ENCODE data around the gene ADH7.
"Not testable (repeated sequence)": the region's sequence is repeated elsewhere in the genome, so short reads cannot be mapped to it uniquely, and the experiment has no call there.

The ADH7 gene

GRCh38 chr4:99414902-99415301 is 20.2 kb downstream of the ADH7 start:
- FAIRE-seq = not testable (repeated sequence)

- no peak for FAIRE-seq
Observed at GRCh38 chr4:99414401-99414800, 20.7 kb downstream of the ADH7 start.

- no peak for FAIRE-seq
Observed at GRCh38 chr4:99413140-99413539, 22.0 kb downstream of the ADH7 start.

- no peak for FAIRE-seq
Observed at GRCh38 chr4:99411041-99411440, 24.1 kb downstream of the ADH7 start.

- FAIRE-seq = no peak
Observed at GRCh38 chr4:99410075-99410474, 25.1 kb downstream of the ADH7 start.

GRCh38 chr4:99408346-99408745 is 26.8 kb downstream of the ADH7 start:
- FAIRE-seq = no peak

- peak; percentile 77 for FAIRE-seq
Observed at GRCh38 chr4:99405433-99406115, 29.6 kb downstream of the ADH7 start.

- FAIRE-seq = no peak
Observed at GRCh38 chr4:99404595-99405287, 30.4 kb downstream of the ADH7 start.

GRCh38 chr4:99403380-99404184 is 31.6 kb downstream of the ADH7 start:
- no peak for FAIRE-seq

- FAIRE-seq = no peak
Observed at GRCh38 chr4:99402765-99403164, 32.4 kb downstream of the ADH7 start.

- FAIRE-seq = no peak
Observed at GRCh38 chr4:99400831-99401230, 34.3 kb downstream of the ADH7 start.

- no peak for FAIRE-seq
Observed at GRCh38 chr4:99399017-99399416, 36.1 kb downstream of the ADH7 start.

GRCh38 chr4:99395595-99396364 is 39.4 kb downstream of the ADH7 start:
- no peak for FAIRE-seq

- peak; percentile 37 for FAIRE-seq
Observed at GRCh38 chr4:99394896-99395295, 40.2 kb downstream of the ADH7 start.

GRCh38 chr4:99390055-99390454 is 45.1 kb downstream of the ADH7 start:
- FAIRE-seq = no peak

GRCh38 chr4:99389606-99390005 is 45.5 kb downstream of the ADH7 start:
- FAIRE-seq = no peak

- no peak for FAIRE-seq
Observed at GRCh38 chr4:99383833-99384392, 51.2 kb downstream of the ADH7 start.

GRCh38 chr4:99383399-99383798 is 51.7 kb downstream of the ADH7 start:
- FAIRE-seq = no peak

GRCh38 chr4:99382745-99383360 is 52.3 kb downstream of the ADH7 start:
- FAIRE-seq = no peak

- FAIRE-seq = no peak
Observed at GRCh38 chr4:99381588-99382175, 53.5 kb downstream of the ADH7 start.

GRCh38 chr4:99379571-99379970 is 55.6 kb downstream of the ADH7 start:
- no peak for FAIRE-seq

- FAIRE-seq = no peak
Observed at GRCh38 chr4:99378876-99379275, 56.3 kb downstream of the ADH7 start.

Data from A204.1 (cell line).